GM18508 (cell line): Measurements from ENCODE around the gene SHISAL1.

ENCODE experiments used
- ATAC-seq: cut with Tn5 transposase; IDR thresholded peaks from one replicate; pipeline ENCODE4 v1.9.1; 2021; ENCODE audit warnings: moderate number of reproducible peaks; ENCODE audit not compliant: insufficient read depth, unreplicated experiment

Gene SHISAL1

GRCh38 chr22:44344407-44344806, 31.7 kb upstream of the SHISAL1 start:
- no peak for ATAC-seq

DNA sequence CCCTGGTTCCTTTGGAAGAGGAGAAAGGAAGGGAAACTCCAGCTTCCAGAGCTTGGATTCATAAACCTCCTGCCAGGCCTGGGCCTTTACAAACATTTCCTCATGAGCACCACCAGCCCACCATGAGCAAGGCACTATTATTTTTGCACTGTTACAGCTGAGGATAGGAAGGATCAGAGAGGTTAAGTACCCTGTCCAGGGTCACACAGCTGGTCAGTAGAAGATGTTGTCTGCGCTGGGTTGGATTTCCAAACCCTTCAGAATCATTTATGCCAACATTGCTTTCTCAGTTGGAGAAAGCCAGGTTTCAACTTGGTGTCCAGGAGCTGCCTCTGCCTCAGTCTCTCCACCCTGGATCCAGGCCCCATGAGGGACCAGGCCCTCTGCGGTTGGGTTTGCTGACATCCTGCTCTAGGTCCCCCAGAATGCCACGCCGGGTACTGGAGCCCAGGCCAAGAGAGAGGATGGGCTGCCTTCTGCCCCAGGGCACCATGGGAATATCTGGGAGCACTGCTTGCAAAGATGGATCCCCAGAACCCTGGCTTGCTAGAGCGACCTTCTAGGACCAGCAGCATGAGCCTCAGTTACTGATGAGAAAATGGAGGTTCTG, 29.7 kb upstream of the SHISAL1 start:
- ATAC-seq = no peak

GRCh38 chr22:44341431-44342346, 28.9 kb upstream of the SHISAL1 start:
- no peak for ATAC-seq

DNA sequence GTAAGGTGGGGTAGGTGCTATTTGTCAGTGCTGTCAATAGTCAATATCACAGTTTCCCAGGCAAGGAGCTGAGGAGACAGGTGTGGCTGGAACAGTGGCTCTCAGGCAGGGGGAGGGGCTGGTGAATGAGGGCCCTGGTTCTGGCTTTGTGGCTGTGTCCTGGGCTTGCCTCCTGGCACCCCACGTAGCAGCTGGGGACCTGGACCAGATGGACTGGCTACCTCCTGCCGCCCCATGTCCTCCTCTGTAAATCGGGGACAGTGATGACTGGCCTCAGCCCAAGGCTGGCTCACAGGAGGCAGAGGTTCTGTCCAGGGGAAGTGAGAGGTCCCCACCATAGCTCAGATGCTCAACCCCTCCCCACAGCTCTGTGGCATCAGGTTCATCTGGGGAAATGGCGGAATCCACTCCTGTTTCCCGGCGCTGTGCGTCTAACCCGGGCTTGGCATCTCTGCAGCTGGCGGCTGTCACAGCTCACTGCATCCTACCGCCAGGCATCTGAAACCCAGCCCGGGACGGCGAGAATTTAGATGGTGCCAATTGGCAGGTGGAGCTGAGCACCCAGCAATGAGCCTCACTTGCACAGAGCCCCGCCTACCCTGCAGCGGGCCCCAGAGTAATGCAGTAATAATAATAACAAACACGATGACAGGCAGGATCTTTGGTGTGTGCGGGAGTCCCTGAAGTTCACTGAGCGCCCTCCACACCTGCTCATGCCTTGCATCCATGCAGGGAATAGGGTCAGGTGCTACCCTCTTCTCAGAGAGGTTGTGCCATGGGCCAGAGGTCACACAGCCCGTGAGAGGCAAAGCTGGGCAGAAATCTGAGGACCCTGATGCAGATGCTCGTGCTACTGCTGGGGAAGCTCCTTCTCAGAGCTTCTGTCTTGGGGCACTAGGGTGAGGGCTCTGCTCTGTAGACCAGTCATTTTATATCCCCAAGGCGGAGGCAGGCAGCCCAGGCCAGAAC, 27.8 kb upstream of the SHISAL1 start:
- no peak for ATAC-seq

DNA sequence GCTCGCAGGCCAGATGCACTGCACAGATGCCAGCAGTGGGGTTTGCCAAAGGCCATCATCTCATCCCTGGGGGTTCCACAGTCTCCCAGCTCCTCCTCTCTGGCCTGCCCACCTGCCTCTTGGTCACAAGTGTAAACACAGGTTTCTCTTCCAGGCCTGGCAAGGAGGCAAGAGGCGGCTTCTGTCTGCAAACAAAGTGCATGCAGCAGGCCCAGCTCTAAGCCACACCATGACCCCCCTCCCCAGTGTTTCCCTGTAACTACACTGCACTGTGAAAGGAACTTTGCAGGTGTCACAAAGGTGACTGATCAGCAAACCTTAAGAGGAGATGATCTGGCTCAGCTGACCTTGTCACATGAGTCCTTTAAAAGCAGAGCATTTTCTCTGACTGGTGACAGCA, 26.2 kb upstream of the SHISAL1 start:
- no peak for ATAC-seq

- ATAC-seq = no peak
Observed at GRCh38 chr22:44338177-44338810, 25.5 kb upstream of the SHISAL1 start.

GRCh38 chr22:44337678-44338004, 24.9 kb upstream of the SHISAL1 start:
- ATAC-seq = no peak

GRCh38 chr22:44336962-44337677, 24.4 kb upstream of the SHISAL1 start:
- no peak for ATAC-seq

DNA sequence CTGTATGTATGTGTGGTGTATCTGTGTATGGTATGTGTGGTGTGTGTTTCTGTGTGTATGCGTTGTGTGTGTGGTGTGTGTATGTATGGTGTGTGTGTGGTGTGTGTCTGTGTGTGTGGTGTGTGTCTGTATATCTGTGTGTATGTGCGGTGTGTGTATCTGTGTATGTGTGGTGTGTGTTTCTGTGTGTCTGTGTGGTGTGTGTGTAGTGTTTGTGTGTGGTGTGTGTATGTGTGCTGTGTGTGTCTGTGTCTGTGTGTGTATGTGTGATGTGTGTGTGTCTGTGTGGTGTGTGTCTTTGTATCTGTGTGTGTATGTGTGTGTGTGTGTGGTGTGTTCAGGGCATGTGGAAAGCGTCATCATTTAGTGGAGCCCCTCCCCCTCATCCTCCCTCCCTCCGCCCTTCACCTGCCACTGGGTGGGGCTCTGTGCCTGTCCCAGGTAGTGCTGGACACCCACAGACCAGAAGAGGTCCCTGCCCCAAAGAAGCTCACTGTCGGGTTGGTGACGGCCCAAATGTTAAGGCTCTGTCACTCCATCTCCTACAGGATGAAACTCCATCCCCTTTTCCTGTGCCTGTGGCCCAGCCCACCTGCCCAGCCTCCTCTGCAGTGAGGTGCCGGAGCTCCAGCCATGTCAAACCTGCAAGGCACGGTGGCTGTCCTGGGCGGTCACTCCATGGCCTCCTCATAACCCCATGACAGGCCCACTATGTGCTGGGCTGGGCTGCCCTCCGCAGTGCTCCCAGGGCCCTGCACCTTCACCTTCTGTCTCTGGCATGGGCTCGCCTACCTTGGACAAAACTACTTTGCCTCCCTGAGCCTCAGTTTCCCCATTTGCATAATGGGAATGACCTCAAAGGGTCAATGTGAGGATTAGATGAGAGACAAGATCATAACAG, 23.4 kb upstream of the SHISAL1 start:
- ATAC-seq = no peak

- no peak for ATAC-seq
Observed at GRCh38 chr22:44335066-44335839, 22.5 kb upstream of the SHISAL1 start.

GRCh38 chr22:44333847-44334635, 21.3 kb upstream of the SHISAL1 start:
- ATAC-seq = no peak

GRCh38 chr22:44332946-44333345, 20.2 kb upstream of the SHISAL1 start:
- no peak for ATAC-seq

- no peak for ATAC-seq
Observed at GRCh38 chr22:44331881-44332714, 19.3 kb upstream of the SHISAL1 start.

GRCh38 chr22:44330744-44331660, 18.3 kb upstream of the SHISAL1 start:
- no peak for ATAC-seq

DNA sequence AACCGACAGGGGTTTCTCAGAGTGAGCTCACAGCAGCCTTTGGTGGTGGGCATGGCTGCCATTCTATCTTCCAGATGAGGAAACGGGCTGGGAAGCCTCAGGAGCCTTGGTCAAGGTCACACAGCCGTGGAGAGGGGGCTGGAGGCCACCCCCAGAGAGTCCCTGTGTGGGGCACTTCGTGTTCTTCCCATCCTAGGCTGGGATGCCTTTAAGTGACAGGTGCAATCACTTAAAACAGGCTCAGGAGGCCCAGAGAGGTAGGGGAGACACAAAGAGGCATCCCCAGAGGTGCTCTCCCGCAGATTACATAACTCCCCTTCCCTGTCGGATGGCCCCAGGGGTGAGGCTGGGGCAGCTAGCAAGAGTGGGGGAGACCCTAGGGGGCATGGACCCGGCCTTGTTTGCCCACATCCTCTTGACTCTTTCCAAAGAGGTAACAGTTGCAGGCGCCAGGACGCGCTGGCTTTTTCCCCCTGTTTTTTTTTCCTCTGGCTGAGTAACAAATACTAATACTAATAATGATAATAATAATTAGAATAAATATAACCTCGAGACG, 17.5 kb upstream of the SHISAL1 start:
- ATAC-seq = no peak
